ENCODE data around the gene CUL9.

GRCh38 chr6:43203718-43204095 is 21.7 kb downstream of the CUL9 start:
- TF ChIP-seq CTCF (IDR thresholded peaks at IDR 0.05; ENCODE audit: insufficient read depth, low read length) (no peak), GABPA (IDR thresholded peaks at IDR 0.05; ENCODE audit: low read depth) (no peak), POLR2AphosphoS5 (IDR thresholded peaks at IDR 0.05; ENCODE audit: low read depth) (no peak), REST (IDR thresholded peaks at IDR 0.05; ENCODE audit: insufficient replicate concordance, low read depth) (no peak)

Data from HL-60 (cell line).